HEK293 (cell line): ENCODE measurements around the gene SLC35E4.
"Not testable (repeated sequence)": the region's sequence is repeated elsewhere in the genome, so short reads cannot be mapped to it uniquely, and the experiment has no call there.

Experiments
- CTCF ChIA-PET: fragments of 350-600 bp; formaldehyde crosslinking; extraction: SDS; loops from one replicate; lab custom pipeline; 2021; ENCODE audit warnings: antibody characterized with exemption; lab: Yijun Ruan, JAX
- POLR2A ChIA-PET: fragments of 300-600 bp; formaldehyde crosslinking; extraction: SDS; loops from one replicate; lab custom pipeline; 2020; ENCODE audit warnings: antibody characterized with exemption, inconsistent platforms; lab: Yijun Ruan, JAX
- H3K27ac ChIP-seq: fragments of 200-500 bp; sonication (Bioruptor generic); 2 replicates; pipeline ENCODE4 v1.5.1; 2014; ENCODE audit warnings: low read depth, low read length, control low read depth, inconsistent platforms; ENCODE audit errors: extremely low read depth
- H3K36me3 ChIP-seq, 2 experiments: fragments of 200-500 bp in 1 of 2; sonication (Bioruptor generic) in 1 of 2; 1 replicate in 1 of 2; 2 replicates in 1 of 2; pipeline ENCODE4 v1.5.1; 2014 to 2017; ENCODE audit warnings: inconsistent platforms in 2 of 2, low read length in 2 of 2; ENCODE audit not compliant: control insufficient read depth in 2 of 2, insufficient read depth in 1 of 2
- H3K4me1 ChIP-seq: fragments of 200-500 bp; sonication (Bioruptor generic); 2 replicates; pipeline ENCODE4 v1.5.1; 2014; ENCODE audit warnings: mild to moderate bottlenecking, low read length, inconsistent platforms; ENCODE audit not compliant: control insufficient read depth, insufficient read depth
- H3K4me3 ChIP-seq: 2 replicates; pipeline ENCODE4 v1.5.1; 2011; ENCODE audit warnings: low read depth, mild to moderate bottlenecking, control low read depth, low read length, moderate library complexity
- H3K9me3 ChIP-seq: fragments of 200-500 bp; sonication (Bioruptor generic); 2 replicates; pipeline ENCODE4 v1.5.1; 2014; ENCODE audit warnings: low read depth, low read length, inconsistent platforms; ENCODE audit not compliant: control insufficient read depth, insufficient read depth
- KLF8 ChIP-seq: fragments of 450-650 bp; formaldehyde crosslinking; IDR thresholded peaks from 2 replicates; pipeline ENCODE4 v1.5.1; 2016; ENCODE audit warnings: missing biosample characterization, missing genetic modification characterization
- ZBTB17 ChIP-seq: fragments of 450-650 bp; formaldehyde crosslinking; IDR thresholded peaks from 2 replicates; pipeline ENCODE4 v1.5.1; 2016; ENCODE audit warnings: missing biosample characterization, missing genetic modification characterization
- ZEB2 ChIP-seq: fragments of 450-650 bp; formaldehyde crosslinking; IDR thresholded peaks from 2 replicates; pipeline ENCODE4 v1.5.1; 2016; ENCODE audit warnings: missing biosample characterization, missing genetic modification characterization
- ZNF132 ChIP-seq: fragments of 450-650 bp; formaldehyde crosslinking; IDR thresholded peaks from 2 replicates; pipeline ENCODE4 v1.5.1; 2017; ENCODE audit warnings: missing biosample characterization, missing genetic modification characterization, borderline replicate concordance
- ZNF2 ChIP-seq: fragments of 450-650 bp; formaldehyde crosslinking; IDR thresholded peaks from 2 replicates; pipeline ENCODE4 v1.5.1; 2016; ENCODE audit warnings: missing biosample characterization, missing genetic modification characterization
- ZNF211 ChIP-seq: fragments of 450-650 bp; formaldehyde crosslinking; IDR thresholded peaks from 2 replicates; pipeline ENCODE4 v1.5.1; 2016; ENCODE audit warnings: low read depth, missing biosample characterization, missing genetic modification characterization
- ZNF274 ChIP-seq, 2 experiments: fragments of 200-500 bp in 1 of 2; fragments of 450-650 bp in 1 of 2; sonication (Bioruptor generic) in 1 of 2; formaldehyde crosslinking in 1 of 2; IDR thresholded peaks; 2 replicates each; pipeline versions ENCODE4 v1.5.1 to v1.6.1; 2014 to 2016; ENCODE audit warnings: borderline replicate concordance in 1 of 2, inconsistent platforms in 1 of 2, low read length in 1 of 2, missing biosample characterization in 1 of 2, missing genetic modification characterization in 1 of 2
- ZNF324 ChIP-seq: fragments of 450-650 bp; formaldehyde crosslinking; IDR thresholded peaks from 2 replicates; pipeline ENCODE4 v1.5.1; 2016; ENCODE audit warnings: missing biosample characterization, missing genetic modification characterization
- ZNF366 ChIP-seq: fragments of 450-650 bp; formaldehyde crosslinking; conservative IDR thresholded peaks from 2 replicates; pipeline ENCODE4 v1.5.1; 2016; ENCODE audit warnings: missing biosample characterization, missing genetic modification characterization
- ZNF416 ChIP-seq: fragments of 450-650 bp; formaldehyde crosslinking; IDR thresholded peaks from 2 replicates; pipeline ENCODE4 v1.5.1; 2016; ENCODE audit warnings: missing biosample characterization, missing genetic modification characterization
- ZNF76 ChIP-seq: fragments of 450-650 bp; formaldehyde crosslinking; IDR thresholded peaks from 2 replicates; pipeline ENCODE4; 2016; ENCODE audit warnings: low read depth, missing biosample characterization, missing genetic modification characterization, borderline replicate concordance
- ZNF768 ChIP-seq: fragments of 450-650 bp; formaldehyde crosslinking; IDR thresholded peaks from 2 replicates; pipeline ENCODE4 v1.5.1; 2018; ENCODE audit warnings: missing biosample characterization, mild to moderate bottlenecking, missing genetic modification characterization
- ZNF785 ChIP-seq: fragments of 450-650 bp; formaldehyde crosslinking; IDR thresholded peaks from 2 replicates; pipeline ENCODE4 v1.5.1; 2016; ENCODE audit warnings: missing biosample characterization, missing genetic modification characterization
- ZSCAN23 ChIP-seq: fragments of 450-650 bp; formaldehyde crosslinking; IDR thresholded peaks from 2 replicates; pipeline ENCODE4 v1.5.1; 2016; ENCODE audit warnings: missing biosample characterization, missing genetic modification characterization
- ZXDB ChIP-seq: fragments of 450-650 bp; formaldehyde crosslinking; IDR thresholded peaks from 2 replicates; pipeline ENCODE4 v1.5.1; 2016; ENCODE audit warnings: missing biosample characterization, missing genetic modification characterization
- TF ChIP-seq, protein P1 (sequence below): fragments of 450-650 bp; formaldehyde crosslinking; IDR thresholded peaks from 2 replicates; pipeline ENCODE4 v1.5.1; 2017; ENCODE audit warnings: missing biosample characterization, mild to moderate bottlenecking, missing genetic modification characterization, moderate library complexity
- TF ChIP-seq, protein P2 (sequence below): fragments of 450-650 bp; formaldehyde crosslinking; conservative IDR thresholded peaks from 2 replicates; pipeline ENCODE4 v1.5.1; 2016; ENCODE audit warnings: low read depth, missing biosample characterization, missing genetic modification characterization
- TF ChIP-seq, protein P3 (sequence below): fragments of 450-650 bp; formaldehyde crosslinking; IDR thresholded peaks from 2 replicates; pipeline ENCODE4 v1.5.1; 2016; ENCODE audit warnings: missing biosample characterization, missing genetic modification characterization
- TF ChIP-seq, protein P4 (sequence below): fragments of 450-650 bp; formaldehyde crosslinking; IDR thresholded peaks from 2 replicates; pipeline ENCODE4 v1.5.1; 2016; ENCODE audit warnings: missing biosample characterization, missing genetic modification characterization
- TF ChIP-seq, protein P5 (sequence below): fragments of 450-650 bp; formaldehyde crosslinking; IDR thresholded peaks from 2 replicates; pipeline ENCODE4 v1.5.1; 2016; ENCODE audit warnings: missing biosample characterization, missing genetic modification characterization
- TF ChIP-seq, protein P6 (sequence below): fragments of 450-650 bp; formaldehyde crosslinking; IDR thresholded peaks from 2 replicates; pipeline ENCODE4 v1.5.1; 2016; ENCODE audit warnings: missing biosample characterization, missing genetic modification characterization

SLC35E4 gene

DNA sequence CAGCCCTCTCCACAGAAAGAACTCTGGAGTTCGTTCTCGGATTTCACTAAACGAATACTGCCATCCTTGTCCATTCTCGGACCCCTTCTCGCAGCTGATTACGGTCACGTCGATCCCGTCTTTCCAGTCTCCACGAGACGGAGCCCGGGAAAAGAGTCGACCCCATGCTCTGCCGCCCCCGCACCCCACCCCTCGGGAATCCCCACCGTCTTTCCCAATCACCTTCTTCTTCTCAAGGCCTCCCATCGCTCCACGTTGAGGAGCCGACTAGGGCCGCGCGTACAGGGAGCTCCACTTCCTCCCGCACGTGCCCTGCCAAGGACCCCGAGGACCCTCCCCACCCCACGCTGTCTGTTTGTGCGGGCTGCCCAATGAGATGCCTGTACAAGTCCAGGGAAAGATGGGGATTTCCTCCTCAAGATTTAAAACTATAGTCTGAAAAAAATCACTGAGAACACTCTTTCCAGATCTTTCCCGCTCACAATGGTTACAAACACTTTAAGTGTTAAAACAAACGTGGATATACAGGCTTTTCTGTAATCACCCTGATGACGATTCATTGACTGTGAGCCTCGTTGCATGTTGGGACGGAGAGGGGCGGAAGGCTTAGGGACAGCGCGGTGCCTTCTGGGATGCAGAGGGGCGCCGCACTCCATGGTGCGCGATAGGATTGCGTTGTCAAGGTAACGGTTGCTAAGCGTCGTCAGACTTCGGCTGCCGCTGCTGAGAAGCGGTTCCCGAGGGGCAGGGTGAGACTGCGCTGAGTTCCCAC is 43.8 kb upstream of the SLC35E4 start, which contains the start of gene PES1 (continued):
- TF ChIP-seq ZEB2 (tag by site-specific recombination), result 0 out of 2 replicates have a peak, but pooled peaks have one; percentile 66
- TF ChIP-seq ZNF768 (tag by site-specific recombination), result no peak
- TF ChIP-seq, protein P1, sequence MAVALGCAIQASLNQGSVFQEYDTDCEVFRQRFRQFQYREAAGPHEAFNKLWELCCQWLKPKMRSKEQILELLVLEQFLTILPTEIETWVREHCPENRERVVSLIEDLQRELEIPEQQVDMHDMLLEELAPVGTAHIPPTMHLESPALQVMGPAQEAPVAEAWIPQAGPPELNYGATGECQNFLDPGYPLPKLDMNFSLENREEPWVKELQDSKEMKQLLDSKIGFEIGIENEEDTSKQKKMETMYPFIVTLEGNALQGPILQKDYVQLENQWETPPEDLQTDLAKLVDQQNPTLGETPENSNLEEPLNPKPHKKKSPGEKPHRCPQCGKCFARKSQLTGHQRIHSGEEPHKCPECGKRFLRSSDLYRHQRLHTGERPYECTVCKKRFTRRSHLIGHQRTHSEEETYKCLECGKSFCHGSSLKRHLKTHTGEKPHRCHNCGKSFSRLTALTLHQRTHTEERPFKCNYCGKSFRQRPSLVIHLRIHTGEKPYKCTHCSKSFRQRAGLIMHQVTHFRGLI (tag by site-specific recombination), result peak; percentile 65; the same call in 1 of the 2 replicates
- no peak for TF ChIP-seq ZNF211
- peak; percentile 89 for TF ChIP-seq ZBTB17 (tag by site-specific recombination)
- TF ChIP-seq ZNF76 (tag by site-specific recombination), result peak; percentile 100
- TF ChIP-seq, protein P2, sequence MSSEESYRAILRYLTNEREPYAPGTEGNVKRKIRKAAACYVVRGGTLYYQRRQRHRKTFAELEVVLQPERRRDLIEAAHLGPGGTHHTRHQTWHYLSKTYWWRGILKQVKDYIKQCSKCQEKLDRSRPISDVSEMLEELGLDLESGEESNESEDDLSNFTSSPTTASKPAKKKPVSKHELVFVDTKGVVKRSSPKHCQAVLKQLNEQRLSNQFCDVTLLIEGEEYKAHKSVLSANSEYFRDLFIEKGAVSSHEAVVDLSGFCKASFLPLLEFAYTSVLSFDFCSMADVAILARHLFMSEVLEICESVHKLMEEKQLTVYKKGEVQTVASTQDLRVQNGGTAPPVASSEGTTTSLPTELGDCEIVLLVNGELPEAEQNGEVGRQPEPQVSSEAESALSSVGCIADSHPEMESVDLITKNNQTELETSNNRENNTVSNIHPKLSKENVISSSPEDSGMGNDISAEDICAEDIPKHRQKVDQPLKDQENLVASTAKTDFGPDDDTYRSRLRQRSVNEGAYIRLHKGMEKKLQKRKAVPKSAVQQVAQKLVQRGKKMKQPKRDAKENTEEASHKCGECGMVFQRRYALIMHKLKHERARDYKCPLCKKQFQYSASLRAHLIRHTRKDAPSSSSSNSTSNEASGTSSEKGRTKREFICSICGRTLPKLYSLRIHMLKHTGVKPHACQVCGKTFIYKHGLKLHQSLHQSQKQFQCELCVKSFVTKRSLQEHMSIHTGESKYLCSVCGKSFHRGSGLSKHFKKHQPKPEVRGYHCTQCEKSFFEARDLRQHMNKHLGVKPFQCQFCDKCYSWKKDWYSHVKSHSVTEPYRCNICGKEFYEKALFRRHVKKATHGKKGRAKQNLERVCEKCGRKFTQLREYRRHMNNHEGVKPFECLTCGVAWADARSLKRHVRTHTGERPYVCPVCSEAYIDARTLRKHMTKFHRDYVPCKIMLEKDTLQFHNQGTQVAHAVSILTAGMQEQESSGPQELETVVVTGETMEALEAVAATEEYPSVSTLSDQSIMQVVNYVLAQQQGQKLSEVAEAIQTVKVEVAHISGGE, result 0 out of 2 replicates have a peak, but pooled peaks have one; percentile 28
- TF ChIP-seq ZNF132 (tag by site-specific recombination), result no peak
- TF ChIP-seq, protein P3, sequence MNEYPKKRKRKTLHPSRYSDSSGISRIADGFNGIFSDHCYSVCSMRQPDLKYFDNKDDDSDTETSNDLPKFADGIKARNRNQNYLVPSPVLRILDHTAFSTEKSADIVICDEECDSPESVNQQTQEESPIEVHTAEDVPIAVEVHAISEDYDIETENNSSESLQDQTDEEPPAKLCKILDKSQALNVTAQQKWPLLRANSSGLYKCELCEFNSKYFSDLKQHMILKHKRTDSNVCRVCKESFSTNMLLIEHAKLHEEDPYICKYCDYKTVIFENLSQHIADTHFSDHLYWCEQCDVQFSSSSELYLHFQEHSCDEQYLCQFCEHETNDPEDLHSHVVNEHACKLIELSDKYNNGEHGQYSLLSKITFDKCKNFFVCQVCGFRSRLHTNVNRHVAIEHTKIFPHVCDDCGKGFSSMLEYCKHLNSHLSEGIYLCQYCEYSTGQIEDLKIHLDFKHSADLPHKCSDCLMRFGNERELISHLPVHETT, result peak; percentile 98
- TF ChIP-seq, protein P4, sequence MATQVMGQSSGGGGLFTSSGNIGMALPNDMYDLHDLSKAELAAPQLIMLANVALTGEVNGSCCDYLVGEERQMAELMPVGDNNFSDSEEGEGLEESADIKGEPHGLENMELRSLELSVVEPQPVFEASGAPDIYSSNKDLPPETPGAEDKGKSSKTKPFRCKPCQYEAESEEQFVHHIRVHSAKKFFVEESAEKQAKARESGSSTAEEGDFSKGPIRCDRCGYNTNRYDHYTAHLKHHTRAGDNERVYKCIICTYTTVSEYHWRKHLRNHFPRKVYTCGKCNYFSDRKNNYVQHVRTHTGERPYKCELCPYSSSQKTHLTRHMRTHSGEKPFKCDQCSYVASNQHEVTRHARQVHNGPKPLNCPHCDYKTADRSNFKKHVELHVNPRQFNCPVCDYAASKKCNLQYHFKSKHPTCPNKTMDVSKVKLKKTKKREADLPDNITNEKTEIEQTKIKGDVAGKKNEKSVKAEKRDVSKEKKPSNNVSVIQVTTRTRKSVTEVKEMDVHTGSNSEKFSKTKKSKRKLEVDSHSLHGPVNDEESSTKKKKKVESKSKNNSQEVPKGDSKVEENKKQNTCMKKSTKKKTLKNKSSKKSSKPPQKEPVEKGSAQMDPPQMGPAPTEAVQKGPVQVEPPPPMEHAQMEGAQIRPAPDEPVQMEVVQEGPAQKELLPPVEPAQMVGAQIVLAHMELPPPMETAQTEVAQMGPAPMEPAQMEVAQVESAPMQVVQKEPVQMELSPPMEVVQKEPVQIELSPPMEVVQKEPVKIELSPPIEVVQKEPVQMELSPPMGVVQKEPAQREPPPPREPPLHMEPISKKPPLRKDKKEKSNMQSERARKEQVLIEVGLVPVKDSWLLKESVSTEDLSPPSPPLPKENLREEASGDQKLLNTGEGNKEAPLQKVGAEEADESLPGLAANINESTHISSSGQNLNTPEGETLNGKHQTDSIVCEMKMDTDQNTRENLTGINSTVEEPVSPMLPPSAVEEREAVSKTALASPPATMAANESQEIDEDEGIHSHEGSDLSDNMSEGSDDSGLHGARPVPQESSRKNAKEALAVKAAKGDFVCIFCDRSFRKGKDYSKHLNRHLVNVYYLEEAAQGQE, result no peak
- TF ChIP-seq ZNF416, result no peak
- peak; percentile 95 for TF ChIP-seq ZNF324
- peak; percentile 90 for TF ChIP-seq KLF8 (tag by site-specific recombination)
- TF ChIP-seq ZNF274 (IDR thresholded peaks at IDR 0.05; ENCODE audit: low read length), result no peak
- no peak for TF ChIP-seq ZNF274 (tag by site-specific recombination; IDR thresholded peaks at IDR 0.05; ENCODE audit: borderline replicate concordance)
- peak; percentile 93 for TF ChIP-seq ZXDB

DNA sequence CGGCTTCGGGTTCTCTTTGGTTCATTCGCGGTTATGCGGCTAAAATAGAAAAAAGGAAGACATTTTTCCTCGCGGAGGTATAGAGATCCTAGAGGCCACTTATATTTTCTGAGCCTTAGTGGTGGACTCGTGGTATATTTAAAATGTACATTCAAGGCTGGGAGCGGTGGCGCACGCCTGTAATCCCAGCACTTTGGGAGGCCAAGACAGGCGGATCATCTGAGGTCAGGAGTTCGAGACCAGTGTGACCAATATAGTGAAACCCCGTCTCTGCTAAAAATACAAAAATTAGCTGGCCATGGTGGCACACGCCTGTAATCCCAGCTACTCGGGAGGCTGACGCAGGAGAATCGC is 43.2 kb upstream of the SLC35E4 start:
- H3K4me3 ChIP-seq, H3K27ac ChIP-seq: not testable (repeated sequence)
- POLR2A ChIA-PET, result interaction anchor here (0.6 to 1.4 kb wide), 5 partner anchors 18 to 377 kb away, joined by 3 to 7 read pairs (median 4); partner anchors contain the start of genes GAL3ST1, MORC2, SEC14L2 and TUG1
- peaks cover 13 to 28% of the 10 kb centered on the region in 2 experiments for H3K36me3 ChIP-seq
- CTCF ChIA-PET, result interaction anchor here (0.6 to 1.4 kb wide), 5 partner anchors 9 to 639 kb away, joined by 3 to 12 read pairs (median 4); no protein-coding TSS in a partner anchor
- TF ChIP-seq ZNF366, result 0 out of 2 replicates have a peak, but pooled peaks have one; percentile 18
- TF ChIP-seq, protein P5, sequence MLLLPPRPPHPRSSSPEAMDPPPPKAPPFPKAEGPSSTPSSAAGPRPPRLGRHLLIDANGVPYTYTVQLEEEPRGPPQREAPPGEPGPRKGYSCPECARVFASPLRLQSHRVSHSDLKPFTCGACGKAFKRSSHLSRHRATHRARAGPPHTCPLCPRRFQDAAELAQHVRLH (tag by site-specific recombination), result peak; percentile 39; the same call in 1 of the 2 replicates
- TF ChIP-seq ZNF785 (tag by site-specific recombination), result peak; percentile 62; the same call in 1 of the 2 replicates
- TF ChIP-seq ZNF2 (tag by site-specific recombination), result 0 out of 2 replicates have a peak, but pooled peaks have one; percentile 23
- TF ChIP-seq ZSCAN23 (tag by site-specific recombination), result 0 out of 2 replicates have a peak, but pooled peaks have one; percentile 50
- TF ChIP-seq, protein P6, sequence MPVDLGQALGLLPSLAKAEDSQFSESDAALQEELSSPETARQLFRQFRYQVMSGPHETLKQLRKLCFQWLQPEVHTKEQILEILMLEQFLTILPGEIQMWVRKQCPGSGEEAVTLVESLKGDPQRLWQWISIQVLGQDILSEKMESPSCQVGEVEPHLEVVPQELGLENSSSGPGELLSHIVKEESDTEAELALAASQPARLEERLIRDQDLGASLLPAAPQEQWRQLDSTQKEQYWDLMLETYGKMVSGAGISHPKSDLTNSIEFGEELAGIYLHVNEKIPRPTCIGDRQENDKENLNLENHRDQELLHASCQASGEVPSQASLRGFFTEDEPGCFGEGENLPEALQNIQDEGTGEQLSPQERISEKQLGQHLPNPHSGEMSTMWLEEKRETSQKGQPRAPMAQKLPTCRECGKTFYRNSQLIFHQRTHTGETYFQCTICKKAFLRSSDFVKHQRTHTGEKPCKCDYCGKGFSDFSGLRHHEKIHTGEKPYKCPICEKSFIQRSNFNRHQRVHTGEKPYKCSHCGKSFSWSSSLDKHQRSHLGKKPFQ (tag by site-specific recombination), result peak; percentile 78; the same call in 1 of the 2 replicates
- TF ChIP-seq, all 188 proteins: peak for 6; not testable (repeated sequence) for 182
- H3K9me3 ChIP-seq, H3K4me1 ChIP-seq: not testable (repeated sequence)
